ENCODE measurements around the gene DGKD. TPM values are rescaled to one million over a fixed set of nuclear protein-coding genes. Genes with fewer than 3 reads are reported as not detected.

DGKD gene
- total and polyA plus RNA-seq, 7 donors: 59.4 to 365 (median 173) TPM

- TF ChIP-seq CTCF (IDR thresholded peaks at IDR 0.05): no peak
- H3K9me3 ChIP-seq: no peaks in the 10 kb centered on the region
These were observed 132.7 kb downstream of the DGKD start for GRCh38 chr2:233486778-233487552.

GRCh38 chr2:233487748-233488345 lies 133.6 kb downstream of the DGKD start:
- DNase-seq (no peak), ATAC-seq (no peak)
- no peaks in the 10 kb centered on the region for H3K27me3 ChIP-seq (ENCODE audit: insufficient read depth in 3 of 3, low read length in 2 of 3)
- H3K4me1 ChIP-seq: no peaks in the 10 kb centered on the region
- no peak for TF ChIP-seq CTCF (IDR thresholded peaks at IDR 0.05)
- WGBS, 3 donors: 83 to 91% (median 86%) methylated on average over 9 of the region's 9 CpGs
- no peak overlapping the region for H3K4me3 ChIP-seq
- no peak overlapping the region for H3K27ac ChIP-seq
- H3K9me3 ChIP-seq: no peaks in the 10 kb centered on the region
- H3K36me3 ChIP-seq (ENCODE audit: insufficient read depth in 1 of 2, low read depth in 1 of 2): peaks cover 2 to 100% of the 10 kb centered on the region in 2 donors
- intact Hi-C loops (cut with DNase I): no loop called here

More at GRCh38 chr2:233486778-233487552, 132.7 kb downstream of the DGKD start:
- DNase-seq (no peak), ATAC-seq (peak in 2 of 4 donors; percentile 8 to 25)
- 41 to 72% (median 57%) methylated on average over 4 of the region's 4 CpGs for WGBS, 3 donors
- Histone ChIP-seq H3K27me3 (ENCODE audit: insufficient read depth in 3 of 3, low read length in 2 of 3) (no peaks in the 10 kb centered on the region), H3K27ac (no peak overlapping the region), H3K36me3 (ENCODE audit: insufficient read depth in 1 of 2, low read depth in 1 of 2) (peaks cover 0 to 100% of the 10 kb centered on the region in 2 donors), H3K4me3 (no peak overlapping the region), H3K4me1 (peaks cover 3% of the 10 kb centered on the region)
- intact Hi-C loops (cut with DNase I): no loop called here

- no peak overlapping the region for H3K27ac ChIP-seq
These were observed 134.8 kb downstream of the DGKD start for GRCh38 chr2:233489143-233489542.

GRCh38 chr2:233489666-233490065 lies 135.4 kb downstream of the DGKD start:
- no peak for TF ChIP-seq CTCF (IDR thresholded peaks at IDR 0.05)
- Histone ChIP-seq H3K36me3 (ENCODE audit: insufficient read depth in 1 of 2, low read depth in 1 of 2) (peaks cover 8 to 100% of the 10 kb centered on the region in 2 donors), H3K9me3 (no peaks in the 10 kb centered on the region), H3K4me3 (no peak overlapping the region), H3K4me1 (no peaks in the 10 kb centered on the region), H3K27me3 (ENCODE audit: insufficient read depth in 3 of 3, low read length in 2 of 3) (no peaks in the 10 kb centered on the region), H3K27ac (no peak overlapping the region)
- intact Hi-C loops (cut with DNase I): loop anchor here in 1 of 2 donors (5.0 kb wide), 1 partner anchor 357 kb away; no protein-coding TSS in a partner anchor
- 93 to 95% (median 94%) methylated on average over 6 of the region's 6 CpGs for WGBS, 3 donors
- DNase-seq: no peak
- peak in 2 of 4 donors; percentile 32 to 40 for ATAC-seq

More at GRCh38 chr2:233489143-233489542, 134.8 kb downstream of the DGKD start:
- DNase-seq (no peak), ATAC-seq (peak in 1 of 4 donors; percentile 9)
- WGBS, 3 donors: 87 to 93% (median 90%) methylated on average over 10 of the region's 10 CpGs
- intact Hi-C loops (cut with DNase I): no loop called here
- peaks cover 8 to 100% of the 10 kb centered on the region in 2 donors for H3K36me3 ChIP-seq (ENCODE audit: insufficient read depth in 1 of 2, low read depth in 1 of 2)
- H3K27me3 ChIP-seq (ENCODE audit: insufficient read depth in 3 of 3, low read length in 2 of 3): no peaks in the 10 kb centered on the region
- no peaks in the 10 kb centered on the region for H3K4me1 ChIP-seq
- H3K4me3 ChIP-seq: no peak overlapping the region
- no peak for TF ChIP-seq CTCF (IDR thresholded peaks at IDR 0.05)
- no peaks in the 10 kb centered on the region for H3K9me3 ChIP-seq
